ENCODE results near the gene ANKFY1. TPM values are rescaled to one million over a fixed set of nuclear protein-coding genes. Genes with fewer than 3 reads are reported as not detected.

ANKFY1 gene
- total and polyA plus RNA-seq, 9 of the 15 experiments (the other 6 are each of a cell fraction or from before 2014, with no cell fraction given), result 4.3 to 25.6 (median 12.2) TPM

GRCh38 chr17:4221899-4222659, 41.7 kb downstream of the ANKFY1 start (continued):
- TF ChIP-seq SP2 (IDR thresholded peaks at IDR 0.05; ENCODE audit: extremely low read depth, low read depth, low read length, poor library complexity, severe bottlenecking), result no peak
- no peak for TF ChIP-seq ZNF518B (CRISPR knock-in tag; IDR thresholded peaks at IDR 0.05)
- TF ChIP-seq ZNF561 (CRISPR knock-in tag; conservative IDR thresholded peaks at IDR 0.05), result no peak
- no peak for TF ChIP-seq POLR2AphosphoS5 (IDR thresholded peaks at IDR 0.05; ENCODE audit: control insufficient read depth, insufficient read depth, low read depth, low read length)
- no peak for TF ChIP-seq ZKSCAN3 (CRISPR knock-in tag; IDR thresholded peaks at IDR 0.05)

GRCh38 chr17:4221163-4221562, 42.6 kb downstream of the ANKFY1 start:
- Histone ChIP-seq H3K9me1 (ENCODE audit: control insufficient read depth, insufficient read depth, low read length) (no peaks in the 10 kb centered on the region), H3K36me3 (ENCODE audit: control insufficient read depth, insufficient read depth, low read length) (peaks cover 30% of the 10 kb centered on the region; the same call in 2 of the 3 replicates), H3K4me1 (replicated peaks in 1 of 2; ENCODE audit: control insufficient read depth in 2 of 2, insufficient read depth in 2 of 2, low read length in 2 of 2) (no peaks in the 10 kb centered on the region), H3K4me3 (no peak overlapping the region), H3K79me2 (ENCODE audit: control insufficient read depth, insufficient read depth, low read length) (no peaks in the 10 kb centered on the region), H3K9ac (ENCODE audit: insufficient read depth in 1 of 2, low read depth in 2 of 2, low read length in 2 of 2) (no peak overlapping the region), H3K9me3 (replicated peaks; ENCODE audit: control insufficient read depth, insufficient read depth, low read depth, low read length) (no peaks in the 10 kb centered on the region), H4K20me1 (replicated peaks; ENCODE audit: control insufficient read depth, insufficient read depth, low read length) (no peaks in the 10 kb centered on the region), H3K27ac (ENCODE audit: extremely low read depth, low read depth, low read length) (no peak overlapping the region), H2AFZ (ENCODE audit: low read depth, low read length) (no peak overlapping the region), H3K27me3 (ENCODE audit: control insufficient read depth in 2 of 2, insufficient read depth in 2 of 2, low read length in 2 of 2) (no peaks in the 10 kb centered on the region), H3K4me2 (ENCODE audit: insufficient read depth, low read length) (no peak overlapping the region)
- POLR2A ChIA-PET, result no interaction called here
- BruUV-seq (replicated peaks), result no TSS peak
- in situ Hi-C loops (cut with MboI), result no loop called here
- intact Hi-C loops (cut with micrococcal nuclease), result no loop called here
- CTCF ChIA-PET (ENCODE audit: low intra/inter-chr PET ratio), result no interaction called here
- ATAC-seq (no peak), FAIRE-seq (no peak), DNase-seq (ENCODE audit: extremely low read depth in 1 of 4, low spot score in 3 of 4) (no peak)
- WGBS (ENCODE audit: insufficient coverage, low coverage, missing lambda C conversion rate), result 81% methylated on average over 4 of the region's 4 CpGs
- TF ChIP-seq TFE3 (CRISPR knock-in tag; IDR thresholded peaks at IDR 0.05) (no peak), PHTF2 (CRISPR knock-in tag; IDR thresholded peaks at IDR 0.05) (no peak), TARDBP (IDR thresholded peaks at IDR 0.05) (no peak), MTA1 (IDR thresholded peaks at IDR 0.05; ENCODE audit: borderline replicate concordance) (no peak), ZNF354B (CRISPR knock-in tag; IDR thresholded peaks at IDR 0.05) (no peak), ZNF140 (CRISPR knock-in tag; IDR thresholded peaks at IDR 0.05) (no peak), CHCHD3 (CRISPR knock-in tag; IDR thresholded peaks at IDR 0.05) (no peak), HSF4 (CRISPR knock-in tag; IDR thresholded peaks at IDR 0.05; ENCODE audit: borderline replicate concordance) (no peak), DIDO1 (tag; IDR thresholded peaks at IDR 0.05; ENCODE audit: low read depth) (no peak), E2F5 (CRISPR knock-in tag; IDR thresholded peaks at IDR 0.05) (no peak), ARHGAP35 (IDR thresholded peaks at IDR 0.05; ENCODE audit: partially characterized antibody) (no peak)

All from K562 (cell line).